Endothelial cell (in vitro differentiated cells): Measurements from ENCODE around the gene MAZ. TPM values are rescaled to one million over a fixed set of nuclear protein-coding genes. Genes with fewer than 3 reads are reported as not detected.
A peak's percentile ranks its signal among the peaks of the same experiment; 100 is the strongest.
"Not testable (repeated sequence)": the region's sequence is repeated elsewhere in the genome, so short reads cannot be mapped to it uniquely, and the experiment has no call there.

ENCODE experiments used
- DNase-seq: peaks from one replicate; pipeline ENCODE4 v3.0.0; 2021; ENCODE audit warnings: low spot score
- H3K27ac Mint-ChIP-seq: one replicate; pipeline ENCODE4 v1.8.0; 2021; ENCODE audit warnings: mixed read lengths, inconsistent platforms; ENCODE audit not compliant: unreplicated experiment
- H3K27me3 Mint-ChIP-seq: one replicate; pipeline ENCODE4 v1.8.0; 2021; ENCODE audit warnings: mild to moderate bottlenecking, moderate library complexity, mixed read lengths, inconsistent platforms; ENCODE audit not compliant: unreplicated experiment
- H3K36me3 Mint-ChIP-seq: one replicate; pipeline ENCODE4 v1.8.0; 2021; ENCODE audit warnings: mild to moderate bottlenecking, low read depth, mixed read lengths, inconsistent platforms; ENCODE audit not compliant: unreplicated experiment
- H3K4me1 Mint-ChIP-seq: one replicate; pipeline ENCODE4 v1.8.0; 2021; ENCODE audit warnings: mild to moderate bottlenecking, mixed read lengths, inconsistent platforms; ENCODE audit not compliant: unreplicated experiment
- H3K4me3 Mint-ChIP-seq: one replicate; pipeline ENCODE4 v1.8.0; 2021; ENCODE audit warnings: mild to moderate bottlenecking, mixed read lengths, inconsistent platforms; ENCODE audit not compliant: unreplicated experiment
- H3K9me3 Mint-ChIP-seq: one replicate; pipeline ENCODE4 v1.8.0; 2021; ENCODE audit warnings: mixed read lengths, inconsistent platforms; ENCODE audit not compliant: unreplicated experiment
- CTCF ChIP-seq: fragments of 200-600 bp; sonication (generic); IDR thresholded peaks from one replicate; pipeline ENCODE4 v1.5.0; 2021; ENCODE audit warnings: antibody characterized with exemption; ENCODE audit not compliant: unreplicated experiment
- total RNA-seq: library from RNA; stranded (reverse); fragmentation: NEBNext Ultra II Directional; extraction: Animal tissue kit (Norgen Biotek cat#: 25700); gene quantifications from one replicate; pipeline ENCODE4 v1.2.1, GENCODE V29; 2021; ENCODE audit not compliant: unreplicated experiment

Gene MAZ
- total RNA-seq, 1 donor from 2014 or later, result 407 TPM

- Mint-ChIP-seq H3K36me3 (no peaks in the 10 kb centered on the region), H3K9me3 (no peaks in the 10 kb centered on the region), H3K27ac (no peak within 1 kb of the TSS), H3K4me1 (no peaks in the 10 kb centered on the region), H3K4me3 (no peak within 1 kb of the TSS), H3K27me3 (no peaks in the 10 kb centered on the region)
- DNase-seq, result no peak
- no peak for TF ChIP-seq CTCF
Measured at GRCh38 chr16:29777576-29778350, 28.6 kb upstream of the MAZ start, which contains the start of gene ZG16. ZG16 (plus strand) TSS chr16:29778256; CDS start chr16:29779267, 1,011 bp downstream.

- no peaks in the 10 kb centered on the region for H3K4me1 Mint-ChIP-seq
- no peaks in the 10 kb centered on the region for H3K9me3 Mint-ChIP-seq
- H3K4me3 Mint-ChIP-seq, result no peak overlapping the region
- no peak overlapping the region for H3K27ac Mint-ChIP-seq
- no peaks in the 10 kb centered on the region for H3K36me3 Mint-ChIP-seq
- no peak for DNase-seq
- no peak for TF ChIP-seq CTCF
- H3K27me3 Mint-ChIP-seq, result peaks cover 3% of the 10 kb centered on the region
Measured at GRCh38 chr16:29779474-29779873, 26.9 kb upstream of the MAZ start.

GRCh38 chr16:29783094-29783953, 23.0 kb upstream of the MAZ start:
- not testable (repeated sequence) for H3K27me3 Mint-ChIP-seq, H3K4me3 Mint-ChIP-seq, H3K27ac Mint-ChIP-seq, H3K9me3 Mint-ChIP-seq, DNase-seq, H3K4me1 Mint-ChIP-seq, H3K36me3 Mint-ChIP-seq

- no peak for DNase-seq
- no peak for TF ChIP-seq CTCF
- Mint-ChIP-seq H3K27me3 (peaks cover 3% of the 10 kb centered on the region), H3K36me3 (no peaks in the 10 kb centered on the region), H3K4me1 (no peaks in the 10 kb centered on the region), H3K4me3 (no peak overlapping the region), H3K27ac (no peak overlapping the region), H3K9me3 (no peaks in the 10 kb centered on the region)
Measured at GRCh38 chr16:29784157-29784556, 22.2 kb upstream of the MAZ start.

- DNase-seq, result peak; percentile 88
- Mint-ChIP-seq H3K27ac (no peak overlapping the region), H3K9me3 (no peaks in the 10 kb centered on the region), H3K36me3 (no peaks in the 10 kb centered on the region), H3K27me3 (peaks cover 5% of the 10 kb centered on the region), H3K4me3 (peak overlapping the region; percentile 51), H3K4me1 (no peaks in the 10 kb centered on the region)
- peak; percentile 79 for TF ChIP-seq CTCF
Measured at GRCh38 chr16:29784901-29785500, 21.3 kb upstream of the MAZ start.

- H3K4me3 Mint-ChIP-seq, H3K36me3 Mint-ChIP-seq, H3K9me3 Mint-ChIP-seq, DNase-seq, H3K4me1 Mint-ChIP-seq, H3K27me3 Mint-ChIP-seq, H3K27ac Mint-ChIP-seq: not testable (repeated sequence)
Measured at GRCh38 chr16:29787155-29787554, 19.2 kb upstream of the MAZ start.
